ENCODE results near the gene RAB11B. TPM values are rescaled to one million over a fixed set of nuclear protein-coding genes. Genes with fewer than 3 reads are reported as not detected.

Gene RAB11B
- total and polyA plus RNA-seq, 2 of the 13 experiments (the other 11 are each of a cell fraction or from before 2014, with no cell fraction given): 6.0 to 28.4 TPM

DNA sequence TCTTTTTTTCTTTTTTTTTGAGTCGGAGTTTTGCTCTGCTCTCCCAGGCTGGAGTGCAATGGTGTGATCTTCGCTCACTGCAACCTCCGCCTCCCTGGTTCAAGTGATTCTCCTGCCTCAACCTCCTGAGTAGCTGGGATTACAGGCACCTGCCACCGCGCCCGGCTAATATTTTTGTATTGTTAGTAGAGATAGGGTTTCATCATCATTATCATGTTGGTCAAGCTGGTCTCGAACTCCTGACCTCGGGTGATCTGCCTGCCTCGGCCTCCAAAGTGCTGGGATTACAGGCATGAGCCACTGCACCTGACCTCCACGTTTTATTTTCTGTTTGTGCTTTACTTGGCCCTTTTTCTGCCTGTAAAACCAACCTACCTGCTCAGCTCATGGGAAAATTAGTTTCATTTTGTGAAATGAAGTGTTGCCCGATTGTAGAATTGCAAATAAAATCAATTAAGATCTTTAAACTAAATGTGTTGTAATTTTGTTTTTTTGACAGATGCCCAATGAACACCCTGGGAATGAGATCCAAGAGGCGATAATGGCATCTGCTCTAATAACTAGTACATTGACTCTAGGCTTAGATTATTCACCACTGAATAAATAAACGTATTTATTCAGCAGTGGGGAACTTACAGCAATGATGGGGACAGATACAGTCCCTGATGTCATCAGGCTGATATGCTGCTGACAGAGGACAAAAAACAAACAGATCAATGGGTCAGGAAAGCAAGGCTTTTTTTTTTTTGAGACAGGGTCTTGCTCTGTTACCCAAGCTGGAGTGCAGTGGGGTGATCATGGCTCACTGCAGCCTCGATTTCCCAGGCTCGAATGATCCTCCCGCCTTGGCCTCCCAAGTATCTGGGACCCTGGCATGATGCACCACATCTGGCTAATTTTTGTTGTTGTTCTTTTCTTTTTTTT lies 2.2 kb upstream of the RAB11B start (continued):
- TF ChIP-seq BHLHE40 (IDR thresholded peaks at IDR 0.05; ENCODE audit: low read length) (no peak; the same call in 1 of the 2 replicates), MTA3 (CRISPR knock-in tag; IDR thresholded peaks at IDR 0.05) (no peak), ZNF761 (CRISPR knock-in tag; conservative IDR thresholded peaks at IDR 0.05) (0 out of 2 replicates have a peak, but pooled peaks have one; percentile 7), NBN (conservative IDR thresholded peaks at IDR 0.05) (no peak), SIN3A (IDR thresholded peaks at IDR 0.05; ENCODE audit: borderline replicate concordance, low read depth, low read length) (no peak), CREM (IDR thresholded peaks at IDR 0.05) (peak; percentile 91), CREM (CRISPR knock-in tag; IDR thresholded peaks at IDR 0.05) (no peak), ZNF652 (CRISPR knock-in tag; IDR thresholded peaks at IDR 0.05; ENCODE audit: borderline replicate concordance, low read depth) (no peak), ZNF678 (CRISPR knock-in tag; IDR thresholded peaks at IDR 0.05) (no peak), ZBTB26 (CRISPR knock-in tag; IDR thresholded peaks at IDR 0.05; ENCODE audit: borderline replicate concordance) (no peak), CBX5 (CRISPR knock-in tag; IDR thresholded peaks at IDR 0.05; ENCODE audit: borderline replicate concordance) (peak; percentile 52; the same call in 1 of the 2 replicates), ZNF749 (CRISPR knock-in tag; IDR thresholded peaks at IDR 0.05; ENCODE audit: borderline replicate concordance) (no peak), ZNF605 (CRISPR knock-in tag; IDR thresholded peaks at IDR 0.05) (no peak), ZSCAN25 (CRISPR knock-in tag; IDR thresholded peaks at IDR 0.05) (no peak), GTF2F1 (IDR thresholded peaks at IDR 0.05; ENCODE audit: low read length) (no peak), HHEX (CRISPR knock-in tag; IDR thresholded peaks at IDR 0.05) (peak; percentile 86), FOXK2 (IDR thresholded peaks at IDR 0.05) (0 out of 2 replicates have a peak, but pooled peaks have one; percentile 46), NR2C2 (CRISPR knock-in tag; IDR thresholded peaks at IDR 0.05; ENCODE audit: borderline replicate concordance) (peak; percentile 64; the same call in 1 of the 2 replicates), ZNF432 (CRISPR knock-in tag; IDR thresholded peaks at IDR 0.05; ENCODE audit: borderline replicate concordance) (no peak), ZNF10 (CRISPR knock-in tag; IDR thresholded peaks at IDR 0.05; ENCODE audit: borderline replicate concordance, low read depth) (no peak), ZSCAN22 (CRISPR knock-in tag; IDR thresholded peaks at IDR 0.05) (no peak), HNRNPL (IDR thresholded peaks at IDR 0.05; ENCODE audit: low read depth, low read length) (no peak), THAP7 (CRISPR knock-in tag; IDR thresholded peaks at IDR 0.05) (no peak), JUN (CRISPR knock-in tag; IDR thresholded peaks at IDR 0.05) (peak; percentile 94), HOXA3 (CRISPR knock-in tag; IDR thresholded peaks at IDR 0.05) (peak; percentile 92), TBP (CRISPR knock-in tag; IDR thresholded peaks at IDR 0.05) (no peak), ZMYM2 (CRISPR knock-in tag; IDR thresholded peaks at IDR 0.05) (peak; percentile 70), CHD4 (IDR thresholded peaks at IDR 0.05; ENCODE audit: borderline replicate concordance, low read length) (peak; percentile 77; the same call in 1 of the 2 replicates)
- TF ChIP-seq, protein P1, sequence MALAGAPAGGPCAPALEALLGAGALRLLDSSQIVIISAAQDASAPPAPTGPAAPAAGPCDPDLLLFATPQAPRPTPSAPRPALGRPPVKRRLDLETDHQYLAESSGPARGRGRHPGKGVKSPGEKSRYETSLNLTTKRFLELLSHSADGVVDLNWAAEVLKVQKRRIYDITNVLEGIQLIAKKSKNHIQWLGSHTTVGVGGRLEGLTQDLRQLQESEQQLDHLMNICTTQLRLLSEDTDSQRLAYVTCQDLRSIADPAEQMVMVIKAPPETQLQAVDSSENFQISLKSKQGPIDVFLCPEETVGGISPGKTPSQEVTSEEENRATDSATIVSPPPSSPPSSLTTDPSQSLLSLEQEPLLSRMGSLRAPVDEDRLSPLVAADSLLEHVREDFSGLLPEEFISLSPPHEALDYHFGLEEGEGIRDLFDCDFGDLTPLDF (CRISPR knock-in tag; IDR thresholded peaks at IDR 0.05): no peak; the same call in 1 of the 2 replicates
